ENCODE results near the gene CDRT15L2. TPM values are rescaled to one million over a fixed set of nuclear protein-coding genes. Genes with fewer than 3 reads are reported as not detected.
"Not testable (repeated sequence)": the region's sequence is repeated elsewhere in the genome, so short reads cannot be mapped to it uniquely, and the experiment has no call there.

Gene CDRT15L2
- total RNA-seq, 1 donor from 2014 or later = not detected

GRCh38 chr17:20571653-20572052, 7.9 kb upstream of the CDRT15L2 start:
- ATAC-seq; DNase-seq (ENCODE audit: low spot score): not testable (repeated sequence)

DNA sequence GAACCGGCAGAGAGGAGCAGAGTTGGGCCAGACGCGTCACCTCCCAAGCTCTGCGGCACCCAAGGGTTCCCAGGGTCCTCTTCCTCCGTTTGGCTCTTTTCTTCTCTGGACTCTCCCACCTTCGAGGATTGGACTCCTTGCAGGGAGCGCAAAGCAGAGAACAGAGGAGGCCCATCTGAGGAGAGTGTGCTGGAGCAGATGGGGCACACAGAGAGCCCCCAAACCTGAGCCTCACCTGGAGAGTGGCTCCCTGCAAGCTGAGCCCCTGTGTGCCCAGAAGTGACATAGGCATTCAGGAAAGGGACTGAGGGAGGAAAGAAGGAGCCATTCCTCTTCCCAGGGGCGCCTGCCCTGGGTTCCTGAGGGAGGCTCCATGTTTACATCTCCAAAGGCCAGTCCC, 6.3 kb upstream of the CDRT15L2 start:
- DNase-seq (ENCODE audit: low spot score); ATAC-seq: not testable (repeated sequence)

DNA sequence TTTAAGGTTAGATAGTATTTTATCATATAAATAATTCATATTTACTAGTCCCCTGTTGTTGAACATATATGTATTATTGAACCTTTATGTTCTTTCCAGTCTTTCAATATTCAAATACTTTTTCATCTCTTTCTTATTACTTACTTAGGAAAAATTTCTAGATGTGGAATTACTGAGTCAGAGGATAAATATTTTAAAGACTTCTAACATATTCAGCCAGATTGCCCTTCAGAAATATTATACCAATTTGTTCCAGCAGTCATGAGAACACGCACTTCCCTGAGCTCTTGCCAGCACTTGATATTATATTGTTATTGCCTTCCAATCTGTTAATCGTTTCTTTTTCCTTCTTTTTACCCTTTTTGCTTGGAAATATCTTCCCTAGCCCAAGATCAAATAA, 4.5 kb upstream of the CDRT15L2 start:
- not testable (repeated sequence) for DNase-seq (ENCODE audit: low spot score)

GRCh38 chr17:20583891-20584577, 4.5 kb downstream of the CDRT15L2 start:
- not testable (repeated sequence) for ATAC-seq; DNase-seq (ENCODE audit: low spot score)

More for the DNA sequence above, 4.5 kb upstream of the CDRT15L2 start:
- not testable (repeated sequence) for ATAC-seq

GRCh38 chr17:20588744-20589453, 9.4 kb downstream of the CDRT15L2 start:
- not testable (repeated sequence) for DNase-seq (ENCODE audit: low spot score); ATAC-seq

- not testable (repeated sequence) for DNase-seq (ENCODE audit: low spot score); ATAC-seq
Observed at GRCh38 chr17:20589454-20589810, 9.9 kb downstream of the CDRT15L2 start.

- ATAC-seq; DNase-seq (ENCODE audit: low spot score): not testable (repeated sequence)
Observed at GRCh38 chr17:20591040-20591439, 11.5 kb downstream of the CDRT15L2 start.

DNA sequence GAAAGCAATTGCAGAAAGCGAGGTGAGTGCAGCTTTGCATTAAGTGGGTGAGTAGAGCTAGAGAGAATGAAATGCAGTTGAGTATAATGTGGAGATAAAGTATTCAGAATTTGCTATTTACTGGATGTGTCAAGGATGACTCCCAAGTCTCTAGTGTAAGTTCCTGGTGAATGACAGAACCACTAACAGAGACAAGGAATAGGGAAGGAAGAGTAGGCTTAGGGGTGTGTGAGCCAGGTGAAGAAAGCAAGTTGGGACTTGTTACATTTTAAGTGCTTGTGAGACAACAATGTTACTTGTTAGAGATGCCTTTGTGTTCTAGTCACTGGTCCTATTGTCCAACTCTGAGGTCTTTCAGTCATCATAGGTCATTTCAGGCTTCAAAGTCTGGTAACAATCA, 26.0 kb downstream of the CDRT15L2 start:
- not testable (repeated sequence) for ATAC-seq; DNase-seq (ENCODE audit: low spot score)

DNA sequence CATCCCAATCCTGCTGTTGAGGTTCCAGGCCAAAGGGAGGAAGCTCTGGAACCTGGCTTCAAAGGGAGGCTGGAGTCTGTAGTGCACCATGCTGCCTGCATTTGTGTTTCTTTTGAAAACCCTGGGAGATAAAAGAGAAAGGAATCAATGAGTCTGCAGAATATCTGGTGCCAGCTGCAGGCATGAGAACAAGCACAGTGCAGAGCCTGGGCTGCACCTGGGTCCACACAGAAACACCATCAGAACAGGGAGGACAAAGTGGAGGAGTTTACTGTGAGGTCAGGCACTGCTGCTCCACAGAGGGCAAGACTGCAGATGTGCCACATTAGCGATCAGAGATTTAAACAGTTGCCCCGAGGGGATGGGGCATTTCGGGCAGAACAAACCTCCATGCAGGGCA, 30.0 kb downstream of the CDRT15L2 start:
- not testable (repeated sequence) for ATAC-seq; DNase-seq (ENCODE audit: low spot score)

GRCh38 chr17:20611309-20611708, 31.8 kb downstream of the CDRT15L2 start:
- DNase-seq (ENCODE audit: low spot score) (no peak), ATAC-seq (no peak)

GRCh38 chr17:20612635-20613034, 33.1 kb downstream of the CDRT15L2 start:
- no peak for DNase-seq (ENCODE audit: low spot score)

GRCh38 chr17:20613248-20613647, 33.7 kb downstream of the CDRT15L2 start:
- no peak for ATAC-seq
- DNase-seq (ENCODE audit: low spot score) = no peak

More at GRCh38 chr17:20612635-20613034, 33.1 kb downstream of the CDRT15L2 start:
- ATAC-seq = no peak

- ATAC-seq = no peak
Observed at GRCh38 chr17:20613905-20614304, 34.4 kb downstream of the CDRT15L2 start.

DNA sequence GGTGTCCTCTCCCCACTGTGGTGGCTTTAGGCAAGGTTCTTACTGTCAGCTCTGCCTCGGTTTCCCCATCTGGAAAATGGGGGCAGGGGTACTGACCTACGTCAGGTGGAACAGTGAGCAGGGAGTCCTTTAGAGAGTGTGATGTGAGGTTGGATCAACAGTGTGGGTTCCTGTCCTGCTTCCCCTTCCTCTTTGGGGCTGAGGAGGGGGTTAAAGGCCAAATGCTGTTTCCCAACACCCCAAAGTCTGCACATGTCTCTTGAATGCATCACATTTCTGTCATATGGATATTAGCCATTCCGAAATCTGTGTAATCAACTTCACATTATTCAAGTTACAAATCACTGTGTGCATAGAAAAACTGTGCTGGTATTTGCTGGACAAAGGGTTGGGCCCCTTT, 35.9 kb downstream of the CDRT15L2 start:
- ATAC-seq; DNase-seq (ENCODE audit: low spot score): not testable (repeated sequence)

More at GRCh38 chr17:20613905-20614304, 34.4 kb downstream of the CDRT15L2 start:
- DNase-seq (ENCODE audit: low spot score) = no peak

Other genes starting within 250 kb of the CDRT15L2 start
- gene LGALS9B, start 112.2 kb upstream of the CDRT15L2 start, total RNA-seq = not detected